ENCODE results near the gene STK10. TPM values are rescaled to one million over a fixed set of nuclear protein-coding genes. Genes with fewer than 3 reads are reported as not detected.
A peak's percentile ranks its signal among the peaks of the same experiment; 100 is the strongest.

STK10 gene
- total and polyA plus RNA-seq, 4 donors = 17.2 to 65.4 (median 43.6) TPM

DNA sequence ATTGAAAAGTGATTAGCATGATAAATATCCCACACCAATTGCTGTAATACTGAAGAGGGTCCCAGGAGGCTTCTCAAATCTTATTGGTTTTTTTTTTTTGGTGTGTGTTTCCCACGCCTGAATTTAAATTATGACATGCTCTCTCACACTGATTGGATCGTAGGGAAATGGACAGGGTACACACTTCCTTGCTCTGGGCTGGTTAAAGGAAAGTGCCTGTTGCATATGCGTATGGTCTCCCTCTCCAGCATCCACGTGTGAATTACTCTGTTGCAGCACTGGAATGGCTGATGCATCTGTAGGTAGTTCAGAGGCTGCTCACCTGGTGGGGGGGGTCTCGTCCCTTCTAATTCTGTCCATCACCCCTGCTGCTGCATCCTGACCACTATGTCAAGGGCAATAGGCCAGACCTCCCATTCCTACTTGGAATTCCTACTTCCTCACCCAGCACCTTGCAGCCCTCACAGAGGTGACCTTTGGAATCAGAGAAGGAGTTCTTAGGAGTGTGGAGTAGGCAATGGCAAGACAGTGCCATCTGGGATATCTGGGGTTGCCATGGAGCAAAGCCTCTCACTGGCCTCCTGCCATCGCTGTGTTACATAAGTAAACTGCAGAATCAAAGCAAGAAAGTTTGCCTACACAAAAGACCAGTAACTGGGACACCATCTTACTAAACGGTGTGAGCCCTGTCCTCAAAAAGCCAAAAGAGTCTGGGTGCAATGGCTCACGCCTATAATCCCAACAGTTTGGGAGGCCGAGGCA, 110.2 kb downstream of the STK10 start:
- DNase-seq (no peak), ATAC-seq (ENCODE audit: insufficient read depth, low FRiP score) (no peak)
- no peak for TF ChIP-seq CTCF (IDR thresholded peaks at IDR 0.05; ENCODE audit: control extremely low read depth, extremely low read depth)
- Histone ChIP-seq H3K4me1 (ENCODE audit: control insufficient read depth in 5 of 5, insufficient read depth in 5 of 5, low read length in 5 of 5) (peaks cover 0 to 8% (median 4%) of the 10 kb centered on the region in 5 donors), H3K27me3 (ENCODE audit: control insufficient read depth in 3 of 3, insufficient read depth in 3 of 3, low read length in 2 of 3) (no peaks in the 10 kb centered on the region), H3K9ac (ENCODE audit: insufficient read depth in 1 of 2, low read length in 2 of 2) (no peak overlapping the region), H3K36me3 (ENCODE audit: control insufficient read depth in 4 of 4, insufficient read depth in 4 of 4, low read length in 4 of 4) (peaks cover 0 to 20% (median 1%) of the 10 kb centered on the region in 4 donors), H3K27ac (ENCODE audit: low read depth in 1 of 2, low read length in 1 of 2) (no peak overlapping the region), H3K4me3 (no peak overlapping the region), H3K9me3 (ENCODE audit: control insufficient read depth in 4 of 4, insufficient read depth in 3 of 4, low read length in 3 of 4) (no peaks in the 10 kb centered on the region)
- 81 to 82% methylated on average over 9 of the region's 9 CpGs for WGBS, 2 donors

GRCh38 chr5:172076761-172077244, 111.2 kb downstream of the STK10 start:
- peak overlapping the region in 1 of 2 donors; percentile 4 for H3K27ac ChIP-seq (ENCODE audit: low read depth in 1 of 2, low read length in 1 of 2)
- no peak for TF ChIP-seq CTCF (IDR thresholded peaks at IDR 0.05; ENCODE audit: control extremely low read depth, extremely low read depth)
- ATAC-seq (ENCODE audit: insufficient read depth, low FRiP score) (no peak), DNase-seq (peak; percentile 50 to 62 (median 61))
- H3K27me3 ChIP-seq (ENCODE audit: control insufficient read depth in 3 of 3, insufficient read depth in 3 of 3, low read length in 2 of 3) = no peaks in the 10 kb centered on the region
- H3K36me3 ChIP-seq (ENCODE audit: control insufficient read depth in 4 of 4, insufficient read depth in 4 of 4, low read length in 4 of 4) = peaks cover 0 to 12% (median 1%) of the 10 kb centered on the region in 4 donors
- 57 to 69% methylated on average over 10 of the region's 10 CpGs for WGBS, 2 donors
- H3K9me3 ChIP-seq (ENCODE audit: control insufficient read depth in 4 of 4, insufficient read depth in 3 of 4, low read length in 3 of 4) = no peaks in the 10 kb centered on the region
- peaks cover 0 to 8% (median 4%) of the 10 kb centered on the region in 5 donors for H3K4me1 ChIP-seq (ENCODE audit: control insufficient read depth in 5 of 5, insufficient read depth in 5 of 5, low read length in 5 of 5)
- H3K9ac ChIP-seq (ENCODE audit: insufficient read depth in 1 of 2, low read length in 2 of 2) = peak overlapping the region in 1 of 2 donors; percentile 14
- no peak overlapping the region for H3K4me3 ChIP-seq

- Histone ChIP-seq H3K4me1 (ENCODE audit: control insufficient read depth in 5 of 5, insufficient read depth in 5 of 5, low read length in 5 of 5) (peaks cover 0 to 8% (median 4%) of the 10 kb centered on the region in 5 donors), H3K9ac (ENCODE audit: insufficient read depth in 1 of 2, low read length in 2 of 2) (no peak overlapping the region), H3K27ac (ENCODE audit: low read depth in 1 of 2, low read length in 1 of 2) (no peak overlapping the region), H3K9me3 (ENCODE audit: control insufficient read depth in 4 of 4, insufficient read depth in 3 of 4, low read length in 3 of 4) (no peaks in the 10 kb centered on the region), H3K27me3 (ENCODE audit: control insufficient read depth in 3 of 3, insufficient read depth in 3 of 3, low read length in 2 of 3) (no peaks in the 10 kb centered on the region), H3K4me3 (no peak overlapping the region), H3K36me3 (ENCODE audit: control insufficient read depth in 4 of 4, insufficient read depth in 4 of 4, low read length in 4 of 4) (peaks cover 0 to 8% (median 1%) of the 10 kb centered on the region in 4 donors)
- 96 to 97% methylated on average over 4 of the region's 4 CpGs for WGBS, 2 donors
- DNase-seq (no peak), ATAC-seq (ENCODE audit: insufficient read depth, low FRiP score) (no peak)
- no peak for TF ChIP-seq CTCF (IDR thresholded peaks at IDR 0.05; ENCODE audit: control extremely low read depth, extremely low read depth)
Observed at GRCh38 chr5:172075656-172076055, 112.4 kb downstream of the STK10 start.
